Measurements from ENCODE around the gene WWOX.

GRCh38 chr16:78240459-78241222 lies 141.2 kb downstream of the WWOX start:
- TF ChIP-seq, protein P1, sequence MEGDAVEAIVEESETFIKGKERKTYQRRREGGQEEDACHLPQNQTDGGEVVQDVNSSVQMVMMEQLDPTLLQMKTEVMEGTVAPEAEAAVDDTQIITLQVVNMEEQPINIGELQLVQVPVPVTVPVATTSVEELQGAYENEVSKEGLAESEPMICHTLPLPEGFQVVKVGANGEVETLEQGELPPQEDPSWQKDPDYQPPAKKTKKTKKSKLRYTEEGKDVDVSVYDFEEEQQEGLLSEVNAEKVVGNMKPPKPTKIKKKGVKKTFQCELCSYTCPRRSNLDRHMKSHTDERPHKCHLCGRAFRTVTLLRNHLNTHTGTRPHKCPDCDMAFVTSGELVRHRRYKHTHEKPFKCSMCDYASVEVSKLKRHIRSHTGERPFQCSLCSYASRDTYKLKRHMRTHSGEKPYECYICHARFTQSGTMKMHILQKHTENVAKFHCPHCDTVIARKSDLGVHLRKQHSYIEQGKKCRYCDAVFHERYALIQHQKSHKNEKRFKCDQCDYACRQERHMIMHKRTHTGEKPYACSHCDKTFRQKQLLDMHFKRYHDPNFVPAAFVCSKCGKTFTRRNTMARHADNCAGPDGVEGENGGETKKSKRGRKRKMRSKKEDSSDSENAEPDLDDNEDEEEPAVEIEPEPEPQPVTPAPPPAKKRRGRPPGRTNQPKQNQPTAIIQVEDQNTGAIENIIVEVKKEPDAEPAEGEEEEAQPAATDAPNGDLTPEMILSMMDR (IDR thresholded peaks at IDR 0.05 in 8 of 11, conservative IDR thresholded peaks at IDR 0.05 in 3 of 11): no peak
- no peak for TF ChIP-seq POLR2A (IDR thresholded peaks at IDR 0.05)
